Stimulated activated CD4-positive, alpha-beta T cell treated with anti-CD3 and anti-CD28 coated beads, Interleukin-15, amount 100 ng/mL, for 1 hour (primary cell): ENCODE measurements around the gene RPS10.
A peak's percentile ranks its signal among the peaks of the same experiment; 100 is the strongest.

ENCODE experiments used
- DNase-seq, 2 donors: peaks; one replicate each; pipeline ENCODE4 v3.0.0-alpha.2; 2020; ENCODE audit warnings: low read depth in 1 of 2, low spot score in 1 of 2

The RPS10 gene

GRCh38 chr6:34425498-34426410 is at the start of gene RPS10:
Gene RPS10, minus strand, starts transcription at chr6:34426069. Its CDS starts 848 bp downstream, at chr6:34425221.
- peak; percentile 83 to 91 for DNase-seq

DNA sequence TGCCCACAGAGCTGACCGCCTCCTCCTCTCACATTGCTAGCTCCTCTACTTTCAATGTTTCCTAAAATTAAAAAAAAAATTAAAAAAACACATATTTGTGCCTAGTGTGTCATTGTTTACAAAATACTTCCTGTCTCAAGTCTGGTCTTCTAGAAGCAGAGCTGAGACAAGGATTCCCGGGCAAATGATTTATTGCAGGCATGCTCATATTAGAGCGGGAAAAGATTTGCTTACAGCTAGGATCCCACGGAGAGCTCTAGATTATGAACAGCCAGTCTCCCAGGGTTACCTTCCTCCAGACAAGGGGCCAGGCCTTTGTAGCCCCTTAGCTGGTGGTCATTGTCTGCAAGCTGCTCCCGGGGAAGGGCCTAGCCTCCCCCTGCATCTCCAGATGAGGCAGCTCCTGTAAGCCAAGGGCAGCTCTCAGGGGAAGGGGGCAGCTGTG is 49.4 kb upstream of the RPS10 start:
- no peak for DNase-seq

- DNase-seq, result no peak
These were observed 48.9 kb upstream of the RPS10 start for GRCh38 chr6:34474754-34475153.

DNA sequence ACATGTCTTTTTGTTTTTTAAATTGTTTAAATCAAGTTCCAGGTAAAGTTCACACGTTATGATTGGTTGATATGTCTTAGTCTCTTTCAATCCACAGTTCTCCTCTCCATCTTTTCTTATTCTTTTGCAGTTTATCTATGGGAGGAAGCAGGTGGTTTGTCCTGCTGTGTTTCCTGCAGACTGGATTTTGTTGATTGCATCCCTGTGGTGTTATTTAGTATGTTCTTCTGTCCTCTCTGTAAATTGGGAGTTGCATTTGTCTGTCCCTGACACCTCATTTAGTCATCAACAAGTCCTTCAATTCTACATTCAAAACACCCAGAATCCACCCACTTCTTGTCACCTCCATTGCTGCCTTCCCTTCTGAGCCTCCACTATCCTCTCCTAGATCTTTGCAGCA is 48.1 kb upstream of the RPS10 start:
- DNase-seq, result no peak

GRCh38 chr6:34472425-34472824 is 46.6 kb upstream of the RPS10 start:
- DNase-seq, result no peak

DNA sequence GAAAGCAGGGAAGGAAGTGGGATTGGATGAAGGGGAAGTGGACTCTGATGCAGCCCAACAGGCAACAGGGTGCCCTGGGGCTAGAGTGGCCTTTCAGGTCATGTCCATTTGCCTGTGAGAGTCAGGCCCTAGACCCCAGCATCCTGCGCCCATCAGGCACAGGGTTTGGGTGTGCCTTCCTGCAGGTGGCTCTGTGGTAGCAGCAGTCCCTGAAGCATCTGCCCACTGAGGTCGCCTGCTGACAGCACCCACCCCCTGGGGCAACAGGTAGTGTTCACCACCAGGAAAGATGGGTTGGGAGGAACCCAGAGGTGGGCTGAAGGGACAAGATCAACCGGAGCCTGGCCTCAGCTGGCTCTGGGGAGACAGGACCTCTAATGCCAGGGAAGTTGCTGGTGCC is 43.6 kb upstream of the RPS10 start:
- no peak for DNase-seq

DNA sequence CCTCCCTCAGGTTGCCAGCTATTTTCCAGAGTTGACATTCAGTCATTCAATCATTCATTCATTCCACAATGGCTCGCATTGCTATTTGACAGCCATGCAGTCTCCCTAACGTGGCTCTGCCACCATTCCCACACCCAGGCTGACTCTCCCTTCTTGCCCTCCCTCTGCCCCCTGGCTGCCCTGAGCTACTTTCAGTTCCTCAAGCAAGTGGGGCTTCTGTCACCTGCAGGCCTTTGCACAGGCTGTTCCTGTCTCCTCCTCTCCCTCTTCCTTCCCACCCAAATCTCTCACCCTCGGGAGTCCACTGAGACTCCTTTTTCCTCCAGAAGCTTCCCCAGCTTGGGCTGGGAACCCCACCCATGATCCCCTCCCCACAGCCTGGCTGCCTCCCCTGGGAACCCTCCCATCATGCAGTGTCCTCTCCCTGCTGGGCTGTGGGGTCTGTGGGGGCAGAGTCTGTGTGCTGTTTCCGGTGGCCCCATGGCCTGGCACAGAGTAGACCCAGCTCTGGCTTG is 42.6 kb upstream of the RPS10 start:
- DNase-seq, result no peak

- DNase-seq, result no peak
These were observed 40.6 kb upstream of the RPS10 start for GRCh38 chr6:34466242-34467185.

- DNase-seq, result no peak
These were observed 39.8 kb upstream of the RPS10 start, which contains the start of gene PACSIN1 for GRCh38 chr6:34465531-34466241. Gene PACSIN1, plus strand, starts transcription at chr6:34466076. Its CDS starts 60,230 bp downstream, at chr6:34526306.

DNA sequence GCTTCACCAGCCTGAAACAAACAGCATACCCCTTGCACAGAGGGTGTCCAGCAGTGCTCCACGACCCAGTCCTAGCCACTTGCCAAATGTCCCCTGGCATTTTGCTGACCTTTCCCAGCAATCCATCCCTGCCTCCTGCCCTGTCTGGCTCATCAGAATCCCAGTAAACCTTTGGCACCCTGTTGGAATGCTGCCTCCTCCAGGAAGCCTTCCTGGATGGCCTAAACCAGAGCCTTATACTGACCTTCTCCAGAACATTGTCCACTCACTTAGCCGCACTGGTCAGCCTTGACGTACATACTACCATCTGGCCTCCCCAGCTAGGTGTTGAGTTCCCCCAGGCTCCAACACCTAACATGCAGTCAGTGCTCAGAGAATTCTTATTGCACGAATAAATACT is 38.0 kb upstream of the RPS10 start:
- no peak for DNase-seq

- DNase-seq, result no peak
These were observed 37.4 kb upstream of the RPS10 start for GRCh38 chr6:34463299-34463698.

GRCh38 chr6:34462551-34462971 is 36.7 kb upstream of the RPS10 start:
- no peak for DNase-seq

GRCh38 chr6:34462010-34462409 is 36.1 kb upstream of the RPS10 start:
- no peak for DNase-seq

DNA sequence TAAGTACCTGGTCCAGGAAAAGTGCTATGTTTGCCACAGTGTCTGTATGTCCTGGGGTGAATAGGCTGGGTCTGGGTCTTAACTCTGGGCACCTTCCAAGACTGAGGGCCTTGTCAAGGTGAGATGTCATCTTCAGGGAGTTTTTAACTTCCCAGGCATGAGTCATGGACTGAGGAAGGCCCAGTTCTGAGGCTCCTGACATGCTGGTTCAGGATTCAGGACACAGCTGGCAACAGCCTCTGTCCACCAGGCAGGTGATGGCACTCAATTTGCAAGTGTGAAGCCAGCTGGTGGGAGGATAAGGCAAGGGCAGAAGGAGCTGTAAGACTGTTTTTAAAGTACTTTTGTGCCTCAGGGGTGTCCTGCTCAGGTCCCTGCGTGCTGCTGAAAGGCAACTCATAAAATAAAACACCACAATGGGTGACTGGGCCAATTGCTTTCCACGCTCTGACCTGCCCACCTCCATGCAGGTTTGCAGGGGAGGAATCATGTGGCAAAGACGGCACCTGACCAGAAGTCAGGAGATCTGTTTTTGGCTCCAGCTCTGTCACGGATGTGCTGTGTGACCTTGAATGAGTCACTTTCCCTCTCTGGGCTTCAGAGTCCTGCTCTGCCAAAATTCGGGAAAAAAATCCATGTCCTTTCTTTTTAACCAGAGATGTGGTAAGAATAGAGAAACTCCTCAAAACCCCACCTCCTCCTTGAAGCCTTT is 35.1 kb upstream of the RPS10 start:
- DNase-seq, result no peak

DNA sequence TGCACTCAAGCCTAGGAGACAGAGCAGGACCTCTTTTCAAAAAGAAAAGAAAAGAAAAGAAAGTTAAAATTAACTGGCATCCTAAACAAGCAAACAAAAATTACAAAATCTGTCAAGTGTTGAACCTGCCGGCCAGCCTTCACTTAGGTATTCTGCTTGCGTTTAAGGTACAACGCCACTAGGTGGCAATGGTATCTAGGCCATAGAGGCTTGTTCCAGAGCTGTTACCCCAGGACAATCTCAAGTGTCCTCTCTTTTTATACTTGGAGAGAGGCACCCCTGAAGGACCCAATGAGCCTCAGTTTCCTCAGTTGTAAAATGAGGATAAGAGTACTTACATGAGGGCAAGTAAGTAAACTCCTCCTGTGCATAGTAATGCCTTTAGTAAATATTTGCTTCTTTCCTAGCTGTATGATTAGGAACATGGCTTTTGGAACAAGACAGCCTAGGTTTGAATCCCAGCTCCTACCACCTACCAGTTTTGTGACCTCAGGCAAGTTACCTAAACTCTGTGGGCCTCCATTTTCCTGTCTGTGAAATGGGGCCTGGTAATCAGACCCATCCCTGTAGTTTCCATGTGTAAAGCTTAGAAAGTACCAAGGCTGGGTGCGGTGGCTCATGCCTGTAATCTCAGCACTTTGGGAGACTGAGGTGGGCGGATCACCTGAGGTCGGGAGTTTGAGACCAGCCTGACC is 34.2 kb upstream of the RPS10 start:
- DNase-seq, result peak in 1 of 2 donors; percentile 11

- no peak for DNase-seq
These were observed 32.2 kb upstream of the RPS10 start for GRCh38 chr6:34457742-34458735.

DNA sequence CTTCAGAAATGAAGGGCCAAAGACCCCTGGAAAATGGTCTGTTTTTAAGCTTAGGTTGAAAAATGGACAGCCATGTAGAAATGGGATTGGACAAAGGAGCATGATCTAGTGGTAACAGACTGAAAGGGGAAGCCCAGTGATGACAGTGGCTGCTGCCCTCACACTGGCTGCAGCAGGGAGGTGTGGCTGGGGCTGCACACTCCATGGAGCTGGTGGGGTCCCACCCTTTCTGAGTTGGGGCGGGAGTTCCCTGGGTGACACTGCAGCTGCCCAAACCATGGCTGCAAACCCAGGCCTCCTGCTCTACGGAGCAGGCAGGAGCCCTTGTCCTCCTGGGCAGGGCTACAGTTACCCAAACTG is 31.5 kb upstream of the RPS10 start:
- DNase-seq, result no peak

DNA sequence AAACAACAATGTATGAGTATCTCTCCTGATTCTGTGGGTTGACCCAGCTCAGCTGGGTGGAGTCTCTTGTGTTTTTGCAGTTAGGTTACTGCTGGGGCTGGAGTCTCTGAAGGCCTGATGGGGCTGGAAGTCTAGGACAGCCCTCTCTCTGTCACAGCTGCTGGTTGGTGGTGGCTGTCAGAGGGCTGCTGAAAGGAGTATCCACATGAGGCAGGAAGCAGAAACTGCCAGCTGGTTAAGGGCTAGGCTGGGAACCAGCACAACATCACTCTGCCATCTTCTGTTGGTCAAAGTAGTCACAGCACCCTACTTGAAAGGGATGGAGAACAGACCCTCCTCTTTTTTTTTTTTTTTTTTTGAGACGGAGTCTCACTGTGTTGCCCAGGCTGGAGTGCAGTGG is 30.0 kb upstream of the RPS10 start:
- DNase-seq, result no peak
